ENCODE data around the gene MRO.
"Not testable (repeated sequence)": the region's sequence is repeated elsewhere in the genome, so short reads cannot be mapped to it uniquely, and the experiment has no call there.

Gene MRO

GRCh38 chr18:50836521-50836957 lies 16.7 kb upstream of the MRO start:
- in situ Hi-C loops (cut with HindIII; ENCODE audit: low sequenced_read_pairs): no loop called here

GRCh38 chr18:50833496-50833895 lies 13.7 kb upstream of the MRO start:
- in situ Hi-C loops (cut with HindIII; ENCODE audit: low sequenced_read_pairs): not testable (repeated sequence)

GRCh38 chr18:50832754-50833153 lies 12.9 kb upstream of the MRO start:
- in situ Hi-C loops (cut with HindIII; ENCODE audit: low sequenced_read_pairs): no loop called here

- in situ Hi-C loops (cut with HindIII; ENCODE audit: low sequenced_read_pairs): no loop called here
Observed at GRCh38 chr18:50830544-50830943, 10.7 kb upstream of the MRO start.

- in situ Hi-C loops (cut with HindIII; ENCODE audit: low sequenced_read_pairs): no loop called here
Observed at GRCh38 chr18:50829644-50830043, 9.8 kb upstream of the MRO start.

- in situ Hi-C loops (cut with HindIII; ENCODE audit: low sequenced_read_pairs): no loop called here
Observed at GRCh38 chr18:50826027-50826426, 6.2 kb upstream of the MRO start.

- in situ Hi-C loops (cut with HindIII; ENCODE audit: low sequenced_read_pairs): no loop called here
Observed at GRCh38 chr18:50825621-50826020, 5.8 kb upstream of the MRO start.

GRCh38 chr18:50822756-50823155 lies 2.9 kb upstream of the MRO start:
- in situ Hi-C loops (cut with HindIII; ENCODE audit: low sequenced_read_pairs): no loop called here

GRCh38 chr18:50820901-50821520 lies 1.2 kb upstream of the MRO start:
- in situ Hi-C loops (cut with HindIII; ENCODE audit: low sequenced_read_pairs): no loop called here

GRCh38 chr18:50819027-50819727 lies 639 bp downstream of the MRO start:
- in situ Hi-C loops (cut with HindIII; ENCODE audit: low sequenced_read_pairs): no loop called here

- in situ Hi-C loops (cut with HindIII; ENCODE audit: low sequenced_read_pairs): no loop called here
Observed at GRCh38 chr18:50816419-50817166, 3.2 kb downstream of the MRO start.

GRCh38 chr18:50814395-50814794 lies 5.4 kb downstream of the MRO start:
- in situ Hi-C loops (cut with HindIII; ENCODE audit: low sequenced_read_pairs): no loop called here

- in situ Hi-C loops (cut with HindIII; ENCODE audit: low sequenced_read_pairs): no loop called here
Observed at GRCh38 chr18:50813353-50813752, 6.5 kb downstream of the MRO start.

- in situ Hi-C loops (cut with HindIII; ENCODE audit: low sequenced_read_pairs): no loop called here
Observed at GRCh38 chr18:50812834-50813233, 7.0 kb downstream of the MRO start.

GRCh38 chr18:50807176-50807575 lies 12.6 kb downstream of the MRO start:
- in situ Hi-C loops (cut with HindIII; ENCODE audit: low sequenced_read_pairs): no loop called here

- in situ Hi-C loops (cut with HindIII; ENCODE audit: low sequenced_read_pairs): no loop called here
Observed at GRCh38 chr18:50806208-50806616, 13.6 kb downstream of the MRO start.

GRCh38 chr18:50805732-50806131 lies 14.1 kb downstream of the MRO start:
- in situ Hi-C loops (cut with HindIII; ENCODE audit: low sequenced_read_pairs): no loop called here

GRCh38 chr18:50803592-50803991 lies 16.2 kb downstream of the MRO start:
- in situ Hi-C loops (cut with HindIII; ENCODE audit: low sequenced_read_pairs): no loop called here

GRCh38 chr18:50802141-50802540 lies 17.7 kb downstream of the MRO start:
- in situ Hi-C loops (cut with HindIII; ENCODE audit: low sequenced_read_pairs): no loop called here

- in situ Hi-C loops (cut with HindIII; ENCODE audit: low sequenced_read_pairs): no loop called here
Observed at GRCh38 chr18:50797142-50797541, 22.7 kb downstream of the MRO start.

GRCh38 chr18:50796495-50796894 lies 23.3 kb downstream of the MRO start:
- in situ Hi-C loops (cut with HindIII; ENCODE audit: low sequenced_read_pairs): no loop called here
